OCI-LY3 (cell line): ENCODE measurements around the gene MED13L.

Source experiments
- H2AFZ ChIP-seq: fragments of 200-600, 300-600 bp; shearing (Covaris generic); 2 replicates; pipeline ENCODE4 v1.6.0; 2014; ENCODE audit warnings: antibody characterized with exemption, low read depth, low read length
- H3K27ac ChIP-seq: fragments of 200-600, 300-600 bp; sonication (generic); 2 replicates; pipeline ENCODE4 v1.5.1; 2014; ENCODE audit warnings: mild to moderate bottlenecking, low read length, moderate library complexity, mixed read lengths
- H3K27me3 ChIP-seq: fragments of 200-600, 300-600 bp; sonication (generic); 2 replicates; pipeline ENCODE4 v1.6.1; 2014; ENCODE audit warnings: low read depth, low read length, mixed read lengths
- H3K36me3 ChIP-seq: fragments of 200-600, 300-600 bp; sonication (generic); replicated peaks from 2 replicates; pipeline ENCODE3; 2014; ENCODE audit warnings: low read depth, low read length, mixed read lengths
- H3K4me1 ChIP-seq: fragments of 300-600, 200-600 bp; sonication (generic); 2 replicates; pipeline ENCODE4 v1.6.1; 2014; ENCODE audit warnings: low read length, mixed read lengths
- H3K4me2 ChIP-seq: fragments of 200-600, 300-600 bp; sonication (generic); 2 replicates; pipeline ENCODE4 v1.6.1; 2014; ENCODE audit warnings: low read length, mixed read lengths
- H3K4me3 ChIP-seq: fragments of 300-600, 200-600 bp; sonication (generic); 2 replicates; pipeline ENCODE4 v1.5.1; 2014; ENCODE audit warnings: antibody characterized with exemption, mild to moderate bottlenecking, low read length, moderate library complexity
- H3K79me2 ChIP-seq: fragments of 300-600, 200-600 bp; shearing (Covaris generic); 2 replicates; pipeline ENCODE4 v1.6.1; 2014; ENCODE audit warnings: mild to moderate bottlenecking, low read length, mixed read lengths
- H3K9ac ChIP-seq: fragments of 300-600, 200-600 bp; shearing (Covaris generic); 2 replicates; pipeline ENCODE4 v1.6.0; 2014; ENCODE audit warnings: mild to moderate bottlenecking, low read length, moderate library complexity
- H3K9me3 ChIP-seq: fragments of 200-600, 300-600 bp; shearing (Covaris generic); 2 replicates; pipeline ENCODE4 v1.6.1; 2014; ENCODE audit warnings: low read length, mixed read lengths; ENCODE audit not compliant: insufficient read depth
- H4K20me1 ChIP-seq: fragments of 200-600, 300-600 bp; sonication (generic); 2 replicates; pipeline ENCODE4 v1.6.1; 2016; ENCODE audit warnings: low read length, mixed read lengths; ENCODE audit not compliant: insufficient read depth
- CTCF ChIP-seq: fragments of 200-600, 300-600 bp; sonication (generic); IDR thresholded peaks from 2 replicates; pipeline ENCODE4 v1.5.1; 2014; ENCODE audit warnings: antibody characterized with exemption, low read length, low read depth
- EZH2phosphoT487 ChIP-seq: fragments of 200-600 bp; shearing (Covaris generic); IDR thresholded peaks from 2 replicates; pipeline ENCODE4 v1.6.1; 2018; ENCODE audit warnings: antibody characterized with exemption, mixed run types, low read depth

The MED13L gene

GRCh38 chr12:116099652-116100432, 177.7 kb downstream of the MED13L start:
- TF ChIP-seq CTCF: no peak
- no peak for TF ChIP-seq EZH2phosphoT487
- H3K4me2 ChIP-seq: no peak overlapping the region
- peaks cover 4% of the 10 kb centered on the region for H3K36me3 ChIP-seq
- H3K27me3 ChIP-seq: no peaks in the 10 kb centered on the region
- no peak overlapping the region for H2AFZ ChIP-seq
- H3K27ac ChIP-seq: no peak overlapping the region
- no peaks in the 10 kb centered on the region for H4K20me1 ChIP-seq
- no peak overlapping the region for H3K9ac ChIP-seq
- H3K9me3 ChIP-seq: no peaks in the 10 kb centered on the region
- no peak overlapping the region for H3K4me3 ChIP-seq
- H3K4me1 ChIP-seq: peaks cover 7% of the 10 kb centered on the region; the same call in 1 of the 2 replicates
- H3K79me2 ChIP-seq: peaks cover 34% of the 10 kb centered on the region

- no peaks in the 10 kb centered on the region for H4K20me1 ChIP-seq
These were observed 180.6 kb downstream of the MED13L start for GRCh38 chr12:116096874-116097273.

GRCh38 chr12:116094475-116094874, 183.0 kb downstream of the MED13L start:
- H3K4me1 ChIP-seq: peaks cover 24% of the 10 kb centered on the region
- H3K79me2 ChIP-seq: peaks cover 44% of the 10 kb centered on the region
- H4K20me1 ChIP-seq: no peaks in the 10 kb centered on the region
- peaks cover 6% of the 10 kb centered on the region for H3K36me3 ChIP-seq
- no peak overlapping the region for H3K4me3 ChIP-seq
- H3K9ac ChIP-seq: no peak overlapping the region
- no peaks in the 10 kb centered on the region for H3K9me3 ChIP-seq
- no peak overlapping the region for H3K4me2 ChIP-seq
- H2AFZ ChIP-seq: no peak overlapping the region
- H3K27ac ChIP-seq: no peak overlapping the region
- no peaks in the 10 kb centered on the region for H3K27me3 ChIP-seq
- no peak for TF ChIP-seq CTCF
- no peak for TF ChIP-seq EZH2phosphoT487

More at GRCh38 chr12:116096874-116097273, 180.6 kb downstream of the MED13L start:
- H3K27ac ChIP-seq: no peak overlapping the region
- no peaks in the 10 kb centered on the region for H3K27me3 ChIP-seq
- peaks cover 6% of the 10 kb centered on the region for H3K4me1 ChIP-seq
- no peak overlapping the region for H3K4me3 ChIP-seq
- no peaks in the 10 kb centered on the region for H3K9me3 ChIP-seq
- TF ChIP-seq CTCF (no peak), EZH2phosphoT487 (no peak)
- H3K9ac ChIP-seq: no peak overlapping the region
- no peak overlapping the region for H3K4me2 ChIP-seq
- no peak overlapping the region for H2AFZ ChIP-seq
- peaks cover 40% of the 10 kb centered on the region for H3K79me2 ChIP-seq
- H3K36me3 ChIP-seq: peaks cover 4% of the 10 kb centered on the region

- Histone ChIP-seq H3K79me2 (peaks cover 44% of the 10 kb centered on the region), H3K4me3 (no peak overlapping the region), H2AFZ (no peak overlapping the region), H3K36me3 (peaks cover 6% of the 10 kb centered on the region), H3K27ac (no peak overlapping the region), H3K9me3 (no peaks in the 10 kb centered on the region), H3K27me3 (no peaks in the 10 kb centered on the region), H3K4me1 (peaks cover 29% of the 10 kb centered on the region), H3K4me2 (no peak overlapping the region), H4K20me1 (no peaks in the 10 kb centered on the region), H3K9ac (no peak overlapping the region)
- TF ChIP-seq CTCF (no peak), EZH2phosphoT487 (no peak)
These were observed 183.6 kb downstream of the MED13L start for GRCh38 chr12:116093915-116094314.
